T1000 (cell line): ENCODE measurements around the gene STK4.

Experiments
- DNase-seq: peaks from one replicate; lab custom pipeline; 2025; ENCODE audit warnings: mixed read lengths; lab: John Stamatoyannopoulos, UW

The STK4 gene

DNA sequence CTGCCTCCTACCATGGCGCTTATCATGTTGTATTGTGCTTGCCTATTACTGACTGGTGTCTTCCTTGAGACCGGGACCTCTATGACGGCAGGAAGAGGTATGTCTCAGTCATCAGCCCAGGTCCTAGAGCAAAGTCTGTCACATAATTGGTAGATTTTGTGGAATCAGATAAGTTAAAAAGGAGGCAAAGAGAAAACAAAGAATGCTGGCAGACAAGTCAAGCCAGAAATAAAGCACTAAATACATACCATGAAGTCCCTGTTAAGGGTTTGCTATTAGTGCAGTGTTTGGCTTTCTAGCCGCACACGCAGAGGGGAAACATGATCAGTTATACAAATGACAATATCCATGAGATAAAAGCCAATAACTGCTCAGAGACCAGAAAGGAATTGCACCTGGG, 12.1 kb upstream of the STK4 start:
- DNase-seq: no peak

DNA sequence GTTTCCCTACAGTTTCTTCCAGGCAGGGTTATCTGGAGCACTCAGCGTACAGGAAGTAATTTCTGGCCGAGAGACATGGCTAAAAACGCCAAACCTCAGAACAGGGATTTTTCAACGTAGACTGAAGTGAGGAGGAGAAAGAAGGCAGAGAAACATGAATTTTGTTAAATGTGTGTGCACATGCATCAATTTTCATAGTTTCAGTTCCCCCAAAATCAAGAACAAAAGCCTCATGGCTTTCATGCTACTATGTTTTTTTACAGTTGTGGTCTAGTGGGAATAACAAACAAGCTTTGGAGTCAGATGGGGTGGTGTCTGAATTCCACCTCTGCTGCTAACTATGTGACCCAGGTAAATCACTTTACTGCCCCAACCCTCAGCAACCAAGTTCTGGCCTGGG, 11.0 kb upstream of the STK4 start:
- DNase-seq: no peak

DNA sequence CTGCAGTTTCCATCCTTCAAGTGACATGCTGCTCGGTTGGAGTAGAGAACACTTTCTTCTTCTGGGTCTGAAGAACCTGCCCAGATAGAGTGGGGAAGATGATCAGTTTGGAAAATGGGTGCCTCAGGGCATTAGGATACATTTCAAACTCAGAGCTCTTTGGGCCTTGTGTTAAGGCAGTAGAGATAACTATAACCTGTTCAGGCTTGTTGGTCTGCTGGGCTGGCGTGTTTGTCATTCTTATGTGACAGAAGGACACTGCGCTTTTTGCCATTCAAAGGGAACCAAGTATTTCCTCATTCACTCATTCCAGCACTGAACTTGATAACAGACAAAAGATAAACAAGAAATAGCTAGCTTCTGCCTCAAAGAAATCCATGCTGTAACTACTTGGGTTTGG, 9.9 kb upstream of the STK4 start:
- DNase-seq: no peak

DNA sequence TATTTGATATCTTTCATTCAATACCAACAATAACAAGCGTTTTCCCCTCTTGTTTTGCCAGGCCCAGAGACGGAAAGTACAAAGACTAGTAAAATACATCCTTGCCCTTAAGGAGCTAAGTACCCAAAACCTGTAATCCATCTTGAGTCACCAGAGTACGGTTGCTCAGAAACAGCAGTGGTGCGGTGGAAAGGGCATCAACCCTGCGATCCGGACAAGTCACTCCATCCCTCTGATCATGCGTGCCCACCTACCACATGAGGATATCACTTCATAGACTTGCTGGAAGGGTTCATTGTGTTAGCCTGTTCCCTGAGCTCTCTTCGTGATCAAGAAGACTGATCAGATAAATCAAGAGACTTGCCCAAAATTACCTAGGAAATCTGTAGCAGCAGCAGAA, 8.0 kb upstream of the STK4 start:
- no peak for DNase-seq

DNA sequence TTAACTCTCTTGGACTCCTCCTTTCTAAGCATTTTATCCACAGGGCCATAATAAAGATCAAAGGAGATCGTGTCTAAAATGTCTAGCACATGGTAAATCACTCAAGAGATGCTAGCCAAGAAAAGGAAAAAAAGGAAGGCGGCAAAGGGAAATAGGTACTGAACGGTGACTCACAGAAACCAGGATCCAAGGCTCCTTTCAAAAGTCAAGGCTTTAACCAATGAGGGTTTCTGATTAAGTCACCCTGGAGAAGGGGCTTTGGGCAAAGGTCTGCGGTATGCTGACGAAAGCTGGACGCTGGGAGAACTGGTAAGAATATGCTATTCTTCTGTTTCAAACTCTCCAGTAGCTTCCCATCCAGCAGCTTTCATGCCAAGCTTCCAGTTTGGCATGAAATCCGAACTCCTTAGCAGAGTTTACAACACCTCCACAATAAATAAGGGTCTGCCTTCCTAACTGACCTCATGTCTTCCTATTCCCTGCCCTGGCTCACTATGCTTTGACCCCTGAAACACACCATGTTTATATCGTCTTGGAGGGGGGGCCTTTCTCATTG, 7.2 kb upstream of the STK4 start:
- no peak for DNase-seq

DNA sequence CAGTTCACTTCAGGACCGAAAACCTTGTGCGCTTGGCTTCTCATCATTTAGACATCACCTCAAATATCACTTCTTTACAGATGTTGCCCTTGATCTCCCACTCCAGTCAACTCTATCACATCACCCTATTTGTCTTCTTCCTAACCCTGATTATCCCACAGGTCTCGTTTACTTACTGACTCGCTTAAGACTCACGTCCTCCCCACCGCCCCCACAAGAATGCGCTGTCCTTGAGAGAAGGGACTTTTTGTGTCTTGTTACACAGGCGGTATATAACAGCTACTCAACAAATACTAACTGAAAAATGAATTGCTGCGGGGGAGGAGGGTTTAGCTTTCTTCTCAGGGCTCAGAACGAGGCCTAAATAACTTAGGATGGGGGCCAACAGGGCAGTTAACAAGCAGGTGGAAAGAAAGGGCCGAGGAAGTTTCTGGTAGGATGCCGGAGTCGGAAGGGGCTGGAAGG, 6.6 kb upstream of the STK4 start:
- DNase-seq: no peak

DNA sequence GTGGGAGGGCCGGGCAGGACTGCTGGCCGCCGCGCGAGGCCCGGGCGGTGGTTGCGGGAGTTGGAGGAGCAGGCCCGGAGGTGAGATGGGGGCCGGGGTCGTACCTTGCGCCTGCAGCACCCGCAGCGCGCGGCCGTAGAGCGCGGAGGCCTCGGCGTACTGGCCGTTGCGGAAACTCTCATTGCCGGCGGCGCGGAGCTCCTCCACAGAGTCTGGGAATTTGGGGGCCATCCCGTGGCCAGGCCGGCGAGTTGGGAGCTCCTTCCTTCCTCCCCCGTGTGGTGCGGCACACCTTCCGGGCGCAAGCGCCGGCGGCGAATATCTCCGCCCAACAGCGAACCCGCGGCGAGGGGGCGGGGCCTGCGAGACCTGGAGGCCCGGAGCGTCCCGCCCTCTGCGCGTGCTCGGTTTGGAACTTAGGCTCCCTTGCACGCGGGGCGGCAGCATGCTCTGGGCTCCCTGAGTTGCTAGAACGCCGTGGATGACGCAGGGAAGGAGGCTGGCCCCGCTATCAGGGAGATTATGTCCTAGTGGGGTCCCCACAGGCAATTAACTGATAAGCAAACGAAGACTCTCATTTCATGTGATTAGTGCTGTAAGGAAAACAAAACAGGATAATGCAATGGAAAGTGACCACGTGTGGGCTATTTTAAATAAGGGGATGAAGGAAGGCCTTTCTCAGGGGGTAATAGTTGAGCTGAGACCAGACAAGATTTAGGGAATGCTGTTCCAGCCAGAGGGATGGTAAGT, 6.0 kb upstream of the STK4 start, which contains the start of gene TOMM34:
TSS of gene TOMM34 (minus strand) at position 295 of the 750 bp plus-strand sequence. CDS start at position 231, 64 bp downstream.
- peak; percentile 95 for DNase-seq

DNA sequence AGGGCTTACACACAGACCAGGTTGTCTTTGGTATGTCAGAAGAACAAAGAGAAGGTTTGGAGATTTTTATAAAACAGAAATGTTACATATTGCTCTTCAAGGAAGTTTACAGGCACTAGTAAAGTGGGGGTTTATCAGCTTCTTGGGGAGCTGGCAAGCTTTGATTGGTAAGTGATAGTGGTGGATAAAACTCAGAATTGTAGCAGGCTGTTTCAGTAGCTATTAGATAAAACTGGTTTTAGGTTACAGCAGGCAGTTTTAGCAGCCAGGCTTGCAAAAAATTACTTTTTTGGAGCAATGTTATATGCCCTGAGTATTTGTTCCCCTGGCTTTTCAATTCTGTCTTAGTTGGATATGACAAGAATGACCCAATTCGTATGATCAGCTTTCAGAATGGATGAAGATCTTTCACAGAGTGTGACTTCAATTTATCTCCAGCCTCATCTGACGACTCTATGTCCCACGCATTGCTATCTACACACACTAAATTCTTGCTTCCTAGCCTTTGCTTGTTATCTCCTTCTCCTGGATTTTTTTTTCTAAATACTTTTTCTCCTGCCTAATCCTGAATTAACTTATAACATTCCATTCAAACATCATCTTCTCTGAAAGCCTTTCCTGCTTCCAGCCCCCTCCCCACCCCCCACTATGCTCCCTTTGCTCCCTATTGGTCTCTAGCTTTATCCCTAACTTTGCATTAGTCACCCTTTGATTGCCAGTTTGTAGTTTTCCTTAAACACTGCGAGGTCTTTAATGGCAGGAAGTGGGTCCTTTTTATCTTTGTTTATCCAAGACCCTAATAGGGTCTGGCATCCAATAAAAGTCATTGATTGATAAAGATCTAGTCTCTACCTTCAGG, 5.1 kb upstream of the STK4 start:
- no peak for DNase-seq

DNA sequence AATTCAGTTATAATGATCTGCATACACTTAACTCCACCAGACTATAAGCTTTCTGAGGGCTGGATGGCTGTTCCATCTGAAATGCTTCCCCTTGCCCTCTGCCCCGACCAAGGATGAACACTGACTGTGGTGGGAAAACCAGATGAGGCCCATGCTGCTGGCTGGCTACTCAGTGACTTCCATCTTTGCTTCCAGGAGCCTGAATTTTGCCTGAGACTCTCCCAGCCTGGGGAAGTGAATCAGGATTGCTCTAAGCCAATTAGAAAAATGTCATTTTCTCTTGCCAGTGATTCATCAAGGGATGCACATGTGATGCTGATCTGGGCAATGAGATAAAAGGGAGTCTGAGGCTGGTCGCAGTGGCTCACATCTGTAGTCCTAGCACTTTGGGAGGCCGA, 4.4 kb upstream of the STK4 start:
- DNase-seq: peak; percentile 76

DNA sequence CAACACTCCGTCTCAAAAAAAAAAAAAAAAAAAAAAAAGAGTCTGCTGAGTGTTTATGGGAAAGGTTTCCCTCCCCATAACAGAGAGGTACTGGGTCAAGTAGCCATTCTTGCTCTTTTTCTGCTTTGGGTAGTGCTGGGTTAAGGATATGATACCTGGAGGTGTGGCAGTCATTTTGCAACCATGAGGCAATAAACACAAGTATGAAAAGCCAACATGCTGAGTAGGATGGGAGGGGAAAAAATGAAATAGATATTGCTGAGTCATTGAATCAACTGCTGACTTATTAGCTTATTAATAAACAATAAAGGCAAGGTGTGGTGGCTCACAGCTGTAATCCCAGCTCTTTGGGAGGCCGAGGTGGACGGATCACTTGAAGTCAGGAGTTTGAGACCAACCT, 3.8 kb upstream of the STK4 start:
- DNase-seq: no peak

DNA sequence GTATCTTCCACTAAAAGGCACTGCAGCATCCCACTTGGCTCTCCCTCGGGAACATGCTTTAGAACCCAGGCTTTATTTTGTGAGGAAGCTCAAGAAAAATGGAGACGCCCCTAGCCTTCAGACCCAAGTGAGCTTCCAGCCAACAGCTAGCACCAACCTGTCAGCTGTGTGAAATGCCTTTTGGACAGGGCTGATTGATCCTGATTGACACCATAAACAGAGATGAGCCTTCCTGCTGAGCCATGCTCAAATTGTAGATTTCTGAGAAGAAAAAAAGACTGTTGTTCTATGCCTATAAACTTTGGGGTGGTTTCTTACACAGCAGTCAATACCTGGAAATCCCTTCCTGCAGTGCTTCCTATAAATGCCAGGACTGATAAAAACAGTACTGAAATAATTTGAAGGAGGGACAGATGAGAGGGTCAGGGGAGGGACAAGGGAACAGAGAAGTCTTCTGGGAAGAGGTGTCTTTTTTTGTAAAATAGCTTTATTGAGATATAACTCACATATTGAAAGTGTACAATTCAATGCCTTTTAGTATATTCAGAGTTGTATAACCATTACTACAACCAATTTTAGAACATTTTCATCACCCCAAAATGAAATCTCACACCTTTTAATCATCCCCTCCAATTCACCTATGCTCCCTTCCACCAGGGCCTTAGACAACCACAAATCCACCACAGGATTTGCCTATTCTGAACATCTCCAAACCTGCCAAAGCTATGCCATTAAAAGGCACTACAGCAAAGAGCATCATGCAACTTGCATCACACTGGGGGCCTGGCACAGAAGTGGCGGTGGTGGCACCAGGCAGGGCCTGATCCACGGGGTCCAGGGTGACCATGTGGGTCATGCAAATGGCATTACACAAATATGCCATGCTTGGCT, 2.7 kb upstream of the STK4 start:
- no peak for DNase-seq

DNA sequence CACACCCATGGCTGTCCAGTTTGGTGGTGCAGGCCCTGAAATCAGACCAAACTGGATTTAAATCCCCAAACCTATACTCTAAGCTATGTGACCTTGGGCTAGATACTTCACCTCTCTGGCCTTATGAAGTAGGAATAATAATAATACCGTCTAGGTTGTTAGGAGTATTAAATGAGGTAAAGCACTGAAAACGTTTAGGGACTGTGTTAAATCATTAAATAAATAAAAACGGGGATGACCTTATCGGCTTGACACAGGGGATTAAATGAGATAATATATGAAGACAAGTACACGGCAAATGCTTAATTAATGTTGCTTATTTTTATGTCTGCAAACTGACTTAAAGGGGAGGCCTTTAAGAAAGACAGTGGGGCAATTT, 672 bp upstream of the STK4 start:
- DNase-seq: no peak

DNA sequence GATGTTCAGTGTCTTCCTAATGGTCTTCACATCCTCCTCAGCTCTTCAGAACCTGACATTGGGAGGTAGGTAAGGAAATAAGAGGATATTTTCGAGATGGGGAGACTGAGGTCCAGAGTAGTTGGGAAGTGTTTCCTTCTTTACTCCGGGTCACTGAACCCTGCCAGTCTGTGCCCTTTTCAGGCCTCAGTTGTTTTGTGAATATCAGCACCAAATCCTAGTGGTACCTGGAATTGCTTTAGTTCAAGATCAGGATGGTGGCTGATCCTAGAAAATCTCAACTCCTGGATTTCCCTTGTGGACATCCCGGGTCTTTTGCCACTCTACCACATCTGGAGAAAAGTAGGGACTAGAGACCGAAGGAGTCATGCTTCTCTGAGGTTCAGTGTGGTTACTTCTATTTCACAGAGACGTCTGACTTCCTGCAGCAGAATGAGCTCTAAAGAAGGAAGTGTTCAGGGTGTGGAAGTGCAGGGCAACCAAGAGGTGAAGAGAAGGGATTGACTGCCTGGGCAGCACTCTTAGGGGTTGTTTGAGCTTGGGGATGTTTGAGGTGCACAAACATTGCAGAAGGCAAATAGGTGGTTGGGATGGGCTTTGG, 995 bp downstream of the STK4 start:
- no peak for DNase-seq

DNA sequence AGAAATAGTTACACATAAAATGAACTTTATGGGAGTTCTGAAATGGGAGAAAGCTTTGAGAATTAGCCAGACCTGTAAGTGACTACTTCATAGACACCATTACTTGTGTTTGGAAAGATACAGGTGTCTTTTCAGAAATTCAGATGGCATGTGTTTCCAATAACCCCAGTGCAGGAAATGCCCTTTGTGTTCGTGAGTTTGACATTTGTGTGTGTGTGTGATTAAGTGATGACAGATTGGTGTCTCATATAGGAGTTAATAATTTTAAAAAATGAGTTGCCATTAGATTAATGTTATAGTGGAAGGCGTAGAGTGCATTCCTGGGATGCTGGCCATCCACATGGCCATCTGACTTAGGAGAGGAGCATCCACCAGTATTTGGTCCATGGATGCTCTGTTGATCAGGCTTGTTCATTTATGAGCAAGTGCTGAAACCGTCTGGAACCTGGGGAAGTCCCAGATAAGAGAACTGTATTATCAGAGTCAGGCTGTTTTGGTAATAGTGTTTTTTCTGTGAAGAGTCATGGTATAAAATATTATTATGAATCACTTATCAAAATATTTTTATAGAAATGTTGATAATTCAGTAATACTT, 3.1 kb downstream of the STK4 start:
- no peak for DNase-seq

DNA sequence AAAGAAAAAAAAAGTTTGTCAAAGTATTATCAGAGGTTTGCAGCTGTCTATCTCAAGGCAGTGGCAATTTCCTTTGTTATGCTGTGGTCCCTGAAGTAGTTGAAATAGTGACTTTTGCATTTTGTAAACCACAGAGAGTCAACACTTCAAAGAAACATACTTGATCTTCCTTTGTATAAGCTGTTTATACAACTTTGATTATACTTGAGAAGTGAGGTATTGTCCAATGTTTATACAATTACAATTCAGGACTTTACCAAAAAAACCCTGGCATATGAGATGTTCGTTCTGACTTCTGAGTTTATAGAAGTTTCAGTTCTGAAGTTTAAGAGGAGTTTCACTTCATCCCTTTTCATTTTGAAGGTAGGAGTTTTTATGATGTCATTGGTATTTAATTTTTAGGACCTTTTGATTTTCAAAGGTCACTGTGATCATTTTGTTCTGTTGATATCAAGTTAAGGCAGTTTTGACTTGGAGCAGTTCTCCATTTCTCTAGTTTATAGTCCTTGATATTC, 4.0 kb downstream of the STK4 start:
- DNase-seq: no peak

DNA sequence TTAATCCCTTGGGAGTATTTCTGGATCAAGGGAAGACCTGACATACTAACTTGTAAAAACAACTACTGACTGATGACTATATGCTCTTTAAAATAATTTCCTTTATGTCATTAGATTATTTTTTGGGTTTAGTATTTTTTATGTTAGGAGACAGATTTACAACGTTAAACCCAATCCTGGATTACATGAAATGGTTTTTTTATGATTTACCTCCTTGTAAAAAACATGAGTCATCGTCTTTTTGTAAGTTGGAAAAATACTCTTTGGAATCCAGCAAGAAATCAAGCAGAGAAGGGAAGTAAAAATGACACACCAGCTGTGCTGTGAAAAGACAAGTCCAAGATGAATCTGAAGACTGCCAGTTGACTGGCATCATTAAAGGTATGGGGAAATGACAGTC, 6.7 kb downstream of the STK4 start:
- DNase-seq: no peak

DNA sequence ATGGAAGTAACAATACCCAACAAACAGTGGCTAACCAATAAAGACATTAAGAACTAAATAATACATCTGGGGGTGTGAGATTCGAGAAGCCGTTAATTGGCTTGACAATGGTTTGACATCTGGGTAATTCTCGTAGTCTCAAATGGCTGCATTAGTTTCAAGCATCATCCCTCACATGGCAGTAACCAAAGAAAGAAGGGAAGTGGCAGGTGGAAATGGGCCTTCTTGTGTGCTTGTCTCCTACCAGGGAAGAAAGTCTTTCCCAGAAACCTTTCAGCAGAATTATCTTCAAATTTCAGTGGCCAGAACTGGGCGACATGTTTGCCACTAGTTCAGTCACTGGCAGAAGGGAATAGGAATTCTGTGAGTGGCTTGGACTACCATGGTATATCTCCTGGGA, 10.4 kb downstream of the STK4 start:
- no peak for DNase-seq

DNA sequence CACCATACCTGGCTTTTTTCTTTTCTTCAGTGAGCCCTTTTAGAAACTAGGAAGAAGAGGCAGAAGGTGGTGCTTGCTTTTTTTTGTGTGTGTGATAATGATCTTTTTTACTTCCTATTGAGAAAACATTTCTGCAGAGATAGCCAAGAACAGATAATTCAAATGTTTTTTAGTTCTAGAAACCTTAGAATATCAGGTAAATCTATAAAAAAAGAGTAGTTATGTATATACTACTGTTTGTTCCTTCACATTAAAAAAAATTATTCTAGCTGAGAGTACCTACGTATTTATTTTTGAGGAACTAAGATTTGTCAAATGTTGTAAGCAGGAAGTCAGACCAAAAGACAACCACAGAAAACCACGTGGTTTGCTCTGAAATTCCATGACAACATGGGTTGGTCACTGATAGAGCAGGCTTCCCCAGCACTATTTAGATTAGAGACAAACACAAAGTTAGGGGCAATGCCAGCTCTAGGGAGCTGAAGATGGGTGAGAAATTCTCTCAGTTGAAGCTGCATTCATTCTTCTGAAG, 12.8 kb downstream of the STK4 start:
- DNase-seq: no peak

DNA sequence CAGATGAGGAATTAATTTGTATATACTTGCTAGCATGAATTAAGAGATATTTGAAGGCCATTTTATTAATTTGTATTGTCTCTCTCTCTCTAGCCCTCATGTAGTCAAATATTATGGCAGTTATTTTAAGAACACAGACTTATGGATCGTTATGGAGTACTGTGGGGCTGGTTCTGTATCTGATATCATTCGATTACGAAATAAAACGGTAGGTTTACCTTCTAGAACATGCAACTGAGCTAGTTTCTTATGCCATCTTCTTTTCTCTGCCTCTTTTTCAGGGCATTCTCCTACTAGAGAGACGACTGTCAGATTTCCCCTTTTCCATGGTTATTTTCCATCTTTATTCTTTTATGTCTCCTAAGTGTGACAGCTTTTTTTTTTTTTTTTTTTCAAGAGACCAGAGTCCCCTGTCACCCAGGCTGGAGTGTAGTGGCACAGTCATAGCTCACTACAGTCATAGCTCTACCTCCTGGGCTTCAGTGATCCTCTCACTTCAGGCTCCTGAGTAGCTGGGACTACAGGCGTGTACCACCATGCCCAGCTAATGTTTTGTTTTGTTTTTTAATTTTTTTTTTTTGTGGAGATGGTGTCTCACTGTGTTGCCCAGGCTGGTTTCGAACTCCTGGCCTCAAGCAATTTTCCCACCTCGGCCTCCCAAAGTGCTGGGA, 15.6 kb downstream of the STK4 start:
- DNase-seq: no peak

DNA sequence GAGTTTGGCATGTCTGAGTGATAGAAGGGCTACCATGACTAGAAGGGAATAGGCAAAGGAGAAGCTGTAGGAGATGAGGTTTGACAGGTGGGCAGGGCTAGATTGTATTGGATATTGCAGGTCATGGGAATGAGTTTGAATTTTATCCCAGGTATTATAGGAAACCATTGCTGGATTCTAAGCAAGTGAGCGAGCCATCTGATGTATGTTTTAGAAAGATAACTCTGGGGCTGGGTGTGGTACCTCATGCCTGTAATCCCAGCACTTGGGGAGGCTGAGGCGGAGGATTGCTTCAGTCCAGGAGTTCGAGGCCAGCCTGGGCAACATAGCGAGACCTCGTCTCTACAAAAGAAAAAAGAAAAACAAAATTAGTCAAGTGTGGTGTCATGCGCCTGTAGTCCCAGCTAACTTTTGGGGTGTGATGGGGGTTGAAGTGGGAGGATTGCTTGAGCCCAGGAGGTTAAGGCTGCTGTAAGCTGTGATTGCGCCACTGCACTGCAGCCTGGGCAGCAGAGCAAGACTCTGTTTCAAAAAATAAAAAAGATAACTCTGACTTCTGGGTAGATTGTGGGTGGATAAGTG, 16.9 kb downstream of the STK4 start:
- DNase-seq: no peak
